ENCODE measurements around the gene NCAPG2. TPM values are rescaled to one million over a fixed set of nuclear protein-coding genes. Genes with fewer than 3 reads are reported as not detected.

NCAPG2 gene
- total RNA-seq, 2 experiments from 2014 or later = 61.8 to 111 TPM

Small RNA genes lying within 50 kb of the gene (microRNA-seq; reads per million reads assigned to microRNA genes)
- not detected for gene MIR5707 (ENCODE audit: borderline replicate concordance)

Small RNA genes lying within 50 kb of the gene (small RNA-seq; reads per million reads assigned to genes)
- gene MIR5707 = not detected
- not detected for gene THAP5P1

Other genes with a start within 250 kb of the NCAPG2 start
- 0.39 TPM in 1 of 2 replicates, not detected in the other for gene PTPRN2, start 117.0 kb downstream of the NCAPG2 start, total RNA-seq (2014; rRNA removed; shearing (Covaris generic))
- gene PTPRN2, start 117.0 kb downstream of the NCAPG2 start, total RNA-seq (2022) = 0.35 and 0.70 TPM in 2 replicates
- 30.5 and 33.7 TPM in 2 replicates for gene ESYT2, start 124.7 kb upstream of the NCAPG2 start, total RNA-seq (2014; rRNA removed; shearing (Covaris generic))
- gene ESYT2, start 124.7 kb upstream of the NCAPG2 start, total RNA-seq (2022) = 24.2 and 25.7 TPM in 2 replicates
- gene DYNC2I1, start 151.8 kb upstream of the NCAPG2 start, total RNA-seq (2014; rRNA removed; shearing (Covaris generic)) = 5.6 and 17.1 TPM in 2 replicates
- 12.0 TPM in 2 replicates for gene DYNC2I1, start 151.8 kb upstream of the NCAPG2 start, total RNA-seq (2022)